ENCODE data around the gene AURKB. TPM values are rescaled to one million over a fixed set of nuclear protein-coding genes. Genes with fewer than 3 reads are reported as not detected.

Gene AURKB
- total and polyA plus RNA-seq, 2 of the 13 experiments (the other 11 are each of a cell fraction or from before 2014, with no cell fraction given), result 29.5 to 75.3 TPM

DNA sequence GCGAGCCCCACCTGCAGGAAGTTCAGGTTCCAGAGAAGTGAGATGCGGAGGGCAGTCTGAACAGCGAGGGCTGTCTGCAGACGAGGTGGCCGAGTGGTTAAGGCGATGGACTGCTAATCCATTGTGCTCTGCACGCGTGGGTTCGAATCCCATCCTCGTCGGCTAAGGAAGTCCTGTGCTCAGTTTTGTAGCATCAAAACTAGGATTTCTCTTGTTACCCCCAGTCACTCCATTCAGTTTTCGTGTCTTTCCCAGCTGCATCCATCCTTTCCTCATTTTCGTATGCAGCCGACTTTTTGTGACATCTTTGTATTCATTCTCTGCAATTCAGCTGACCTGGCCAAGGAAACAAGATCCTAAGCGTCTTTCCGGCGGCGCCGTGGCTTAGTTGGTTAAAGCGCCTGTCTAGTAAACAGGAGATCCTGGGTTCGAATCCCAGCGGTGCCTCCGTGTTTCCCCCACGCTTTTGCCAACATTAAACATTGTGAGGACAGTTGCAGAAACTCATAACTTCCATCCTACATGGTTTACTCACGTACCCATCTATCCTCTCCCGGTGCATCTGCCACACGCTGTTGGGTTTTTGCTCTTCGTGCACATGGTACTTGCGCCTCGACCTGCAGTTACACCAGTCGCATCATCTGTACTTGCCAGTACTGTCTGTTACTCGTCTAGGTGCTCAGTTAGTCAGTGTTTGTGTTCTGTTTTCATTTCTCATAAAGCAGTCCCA lies 23.4 kb downstream of the AURKB start (continued):
- TF ChIP-seq, protein P1, sequence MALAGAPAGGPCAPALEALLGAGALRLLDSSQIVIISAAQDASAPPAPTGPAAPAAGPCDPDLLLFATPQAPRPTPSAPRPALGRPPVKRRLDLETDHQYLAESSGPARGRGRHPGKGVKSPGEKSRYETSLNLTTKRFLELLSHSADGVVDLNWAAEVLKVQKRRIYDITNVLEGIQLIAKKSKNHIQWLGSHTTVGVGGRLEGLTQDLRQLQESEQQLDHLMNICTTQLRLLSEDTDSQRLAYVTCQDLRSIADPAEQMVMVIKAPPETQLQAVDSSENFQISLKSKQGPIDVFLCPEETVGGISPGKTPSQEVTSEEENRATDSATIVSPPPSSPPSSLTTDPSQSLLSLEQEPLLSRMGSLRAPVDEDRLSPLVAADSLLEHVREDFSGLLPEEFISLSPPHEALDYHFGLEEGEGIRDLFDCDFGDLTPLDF (CRISPR knock-in tag; IDR thresholded peaks at IDR 0.05), result peak; percentile 10; the same call in 1 of the 2 replicates
- no peak for TF ChIP-seq PAF1 (CRISPR knock-in tag; IDR thresholded peaks at IDR 0.05)
- TF ChIP-seq SP5 (CRISPR knock-in tag; IDR thresholded peaks at IDR 0.05; ENCODE audit: borderline replicate concordance, low read depth), result no peak
- TF ChIP-seq, protein P2, sequence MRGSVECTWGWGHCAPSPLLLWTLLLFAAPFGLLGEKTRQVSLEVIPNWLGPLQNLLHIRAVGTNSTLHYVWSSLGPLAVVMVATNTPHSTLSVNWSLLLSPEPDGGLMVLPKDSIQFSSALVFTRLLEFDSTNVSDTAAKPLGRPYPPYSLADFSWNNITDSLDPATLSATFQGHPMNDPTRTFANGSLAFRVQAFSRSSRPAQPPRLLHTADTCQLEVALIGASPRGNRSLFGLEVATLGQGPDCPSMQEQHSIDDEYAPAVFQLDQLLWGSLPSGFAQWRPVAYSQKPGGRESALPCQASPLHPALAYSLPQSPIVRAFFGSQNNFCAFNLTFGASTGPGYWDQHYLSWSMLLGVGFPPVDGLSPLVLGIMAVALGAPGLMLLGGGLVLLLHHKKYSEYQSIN (CRISPR knock-in tag; IDR thresholded peaks at IDR 0.05; ENCODE audit: borderline replicate concordance), result no peak
- no peak for TF ChIP-seq ZSCAN30 (CRISPR knock-in tag; IDR thresholded peaks at IDR 0.05)
- TF ChIP-seq ZNF205 (CRISPR knock-in tag; IDR thresholded peaks at IDR 0.05), result no peak
- no peak for TF ChIP-seq RXRA (CRISPR knock-in tag; IDR thresholded peaks at IDR 0.05)
- no peak for TF ChIP-seq ZNF3 (CRISPR knock-in tag; IDR thresholded peaks at IDR 0.05)
- TF ChIP-seq PAX8 (CRISPR knock-in tag; IDR thresholded peaks at IDR 0.05; ENCODE audit: borderline replicate concordance), result no peak
- no peak for TF ChIP-seq TCF7L2 (IDR thresholded peaks at IDR 0.05; ENCODE audit: low read depth, low read length)
- no peak; the same call in 1 of the 2 replicates for TF ChIP-seq CHD2 (IDR thresholded peaks at IDR 0.05; ENCODE audit: low read depth, low read length)
- TF ChIP-seq, protein P3, sequence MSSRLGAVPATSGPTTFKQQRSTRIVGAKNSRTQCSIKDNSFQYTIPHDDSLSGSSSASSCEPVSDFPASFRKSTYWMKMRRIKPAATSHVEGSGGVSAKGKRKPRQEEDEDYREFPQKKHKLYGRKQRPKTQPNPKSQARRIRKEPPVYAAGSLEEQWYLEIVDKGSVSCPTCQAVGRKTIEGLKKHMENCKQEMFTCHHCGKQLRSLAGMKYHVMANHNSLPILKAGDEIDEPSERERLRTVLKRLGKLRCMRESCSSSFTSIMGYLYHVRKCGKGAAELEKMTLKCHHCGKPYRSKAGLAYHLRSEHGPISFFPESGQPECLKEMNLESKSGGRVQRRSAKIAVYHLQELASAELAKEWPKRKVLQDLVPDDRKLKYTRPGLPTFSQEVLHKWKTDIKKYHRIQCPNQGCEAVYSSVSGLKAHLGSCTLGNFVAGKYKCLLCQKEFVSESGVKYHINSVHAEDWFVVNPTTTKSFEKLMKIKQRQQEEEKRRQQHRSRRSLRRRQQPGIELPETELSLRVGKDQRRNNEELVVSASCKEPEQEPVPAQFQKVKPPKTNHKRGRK (CRISPR knock-in tag; IDR thresholded peaks at IDR 0.05), result no peak
- TF ChIP-seq ZNF629 (CRISPR knock-in tag; conservative IDR thresholded peaks at IDR 0.05), result peak; percentile 57
- 0 out of 2 replicates have a peak, but pooled peaks have one; percentile 71 for TF ChIP-seq ZNF232 (CRISPR knock-in tag; IDR thresholded peaks at IDR 0.05; ENCODE audit: borderline replicate concordance)
- no peak for TF ChIP-seq RBFOX2 (IDR thresholded peaks at IDR 0.05; ENCODE audit: low read depth, low read length)
- TF ChIP-seq ATM (IDR thresholded peaks at IDR 0.05; ENCODE audit: borderline replicate concordance), result no peak
- TF ChIP-seq HMGA1 (CRISPR knock-in tag; conservative IDR thresholded peaks at IDR 0.05), result no peak; the same call in 1 of the 2 replicates
- peak; percentile 96 for TF ChIP-seq GZF1 (CRISPR knock-in tag; IDR thresholded peaks at IDR 0.05)
- peak; percentile 87 for TF ChIP-seq ELF3 (CRISPR knock-in tag; IDR thresholded peaks at IDR 0.05)
- TF ChIP-seq, protein P4, sequence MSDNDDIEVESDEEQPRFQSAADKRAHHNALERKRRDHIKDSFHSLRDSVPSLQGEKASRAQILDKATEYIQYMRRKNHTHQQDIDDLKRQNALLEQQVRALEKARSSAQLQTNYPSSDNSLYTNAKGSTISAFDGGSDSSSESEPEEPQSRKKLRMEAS (IDR thresholded peaks at IDR 0.05), result no peak; the same call in 1 of the 2 replicates
- no peak for TF ChIP-seq ZNF782 (CRISPR knock-in tag; IDR thresholded peaks at IDR 0.05; ENCODE audit: borderline replicate concordance)
- TF ChIP-seq BHLHE40 (IDR thresholded peaks at IDR 0.05; ENCODE audit: low read length), result no peak
- TF ChIP-seq, protein P5, sequence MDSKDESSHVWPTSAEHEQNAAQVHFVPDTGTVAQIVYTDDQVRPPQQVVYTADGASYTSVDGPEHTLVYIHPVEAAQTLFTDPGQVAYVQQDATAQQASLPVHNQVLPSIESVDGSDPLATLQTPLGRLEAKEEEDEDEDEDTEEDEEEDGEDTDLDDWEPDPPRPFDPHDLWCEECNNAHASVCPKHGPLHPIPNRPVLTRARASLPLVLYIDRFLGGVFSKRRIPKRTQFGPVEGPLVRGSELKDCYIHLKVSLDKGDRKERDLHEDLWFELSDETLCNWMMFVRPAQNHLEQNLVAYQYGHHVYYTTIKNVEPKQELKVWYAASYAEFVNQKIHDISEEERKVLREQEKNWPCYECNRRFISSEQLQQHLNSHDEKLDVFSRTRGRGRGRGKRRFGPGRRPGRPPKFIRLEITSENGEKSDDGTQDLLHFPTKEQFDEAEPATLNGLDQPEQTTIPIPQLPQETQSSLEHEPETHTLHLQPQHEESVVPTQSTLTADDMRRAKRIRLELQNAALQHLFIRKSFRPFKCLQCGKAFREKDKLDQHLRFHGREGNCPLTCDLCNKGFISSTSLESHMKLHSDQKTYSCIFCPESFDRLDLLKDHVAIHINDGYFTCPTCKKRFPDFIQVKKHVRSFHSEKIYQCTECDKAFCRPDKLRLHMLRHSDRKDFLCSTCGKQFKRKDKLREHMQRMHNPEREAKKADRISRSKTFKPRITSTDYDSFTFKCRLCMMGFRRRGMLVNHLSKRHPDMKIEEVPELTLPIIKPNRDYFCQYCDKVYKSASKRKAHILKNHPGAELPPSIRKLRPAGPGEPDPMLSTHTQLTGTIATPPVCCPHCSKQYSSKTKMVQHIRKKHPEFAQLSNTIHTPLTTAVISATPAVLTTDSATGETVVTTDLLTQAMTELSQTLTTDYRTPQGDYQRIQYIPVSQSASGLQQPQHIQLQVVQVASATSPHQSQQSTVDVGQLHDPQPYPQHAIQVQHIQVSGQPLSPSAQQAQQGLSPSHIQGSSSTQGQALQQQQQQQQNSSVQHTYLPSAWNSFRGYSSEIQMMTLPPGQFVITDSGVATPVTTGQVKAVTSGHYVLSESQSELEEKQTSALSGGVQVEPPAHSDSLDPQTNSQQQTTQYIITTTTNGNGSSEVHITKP (CRISPR knock-in tag; IDR thresholded peaks at IDR 0.05; ENCODE audit: low read depth), result no peak

All from HepG2 (cell line).